Measurements from ENCODE around the gene ELF5. TPM values are rescaled to one million over a fixed set of nuclear protein-coding genes. Genes with fewer than 3 reads are reported as not detected.

ELF5 gene
- total RNA-seq, 1 experiment from 2014 or later = not detected

- Histone ChIP-seq H3K4me3 (ENCODE audit: insufficient read depth, low read depth, low read length) (no peak overlapping the region), H3K27me3 (ENCODE audit: control insufficient read depth, insufficient read depth, low read length) (no peaks in the 10 kb centered on the region), H3K36me3 (replicated peaks; ENCODE audit: control insufficient read depth, insufficient read depth, low read length) (no peaks in the 10 kb centered on the region; the same call in 1 of the 2 replicates)
- DNase-seq = peak; percentile 67
Measured at GRCh38 chr11:34492806-34493414, 20.7 kb downstream of the ELF5 start.

GRCh38 chr11:34490304-34490703, 23.3 kb downstream of the ELF5 start:
- H3K27me3 ChIP-seq (ENCODE audit: control insufficient read depth, insufficient read depth, low read length) = no peaks in the 10 kb centered on the region
- H3K4me3 ChIP-seq (ENCODE audit: insufficient read depth, low read depth, low read length) = no peak overlapping the region
- no peak for DNase-seq
- no peaks in the 10 kb centered on the region for H3K36me3 ChIP-seq (replicated peaks; ENCODE audit: control insufficient read depth, insufficient read depth, low read length)

- H3K27me3 ChIP-seq (ENCODE audit: control insufficient read depth, insufficient read depth, low read length) = no peaks in the 10 kb centered on the region
- H3K36me3 ChIP-seq (replicated peaks; ENCODE audit: control insufficient read depth, insufficient read depth, low read length) = no peaks in the 10 kb centered on the region
- H3K4me3 ChIP-seq (ENCODE audit: insufficient read depth, low read depth, low read length) = no peak overlapping the region
- no peak for DNase-seq
Measured at GRCh38 chr11:34488855-34489557, 24.6 kb downstream of the ELF5 start.

GRCh38 chr11:34487430-34487829, 26.2 kb downstream of the ELF5 start:
- no peaks in the 10 kb centered on the region for H3K27me3 ChIP-seq (ENCODE audit: control insufficient read depth, insufficient read depth, low read length)
- no peak for DNase-seq
- H3K36me3 ChIP-seq (replicated peaks; ENCODE audit: control insufficient read depth, insufficient read depth, low read length) = no peaks in the 10 kb centered on the region
- no peak overlapping the region for H3K4me3 ChIP-seq (ENCODE audit: insufficient read depth, low read depth, low read length)

- Histone ChIP-seq H3K27me3 (ENCODE audit: control insufficient read depth, insufficient read depth, low read length) (no peaks in the 10 kb centered on the region), H3K36me3 (replicated peaks; ENCODE audit: control insufficient read depth, insufficient read depth, low read length) (no peaks in the 10 kb centered on the region), H3K4me3 (ENCODE audit: insufficient read depth, low read depth, low read length) (no peak overlapping the region)
- DNase-seq = no peak
Measured at GRCh38 chr11:34483106-34483874, 30.3 kb downstream of the ELF5 start.

GRCh38 chr11:34481307-34481706, 32.3 kb downstream of the ELF5 start:
- no peaks in the 10 kb centered on the region for H3K36me3 ChIP-seq (replicated peaks; ENCODE audit: control insufficient read depth, insufficient read depth, low read length)
- H3K27me3 ChIP-seq (ENCODE audit: control insufficient read depth, insufficient read depth, low read length) = no peaks in the 10 kb centered on the region; the same call in 1 of the 2 replicates
- no peak overlapping the region for H3K4me3 ChIP-seq (ENCODE audit: insufficient read depth, low read depth, low read length)
- DNase-seq = no peak

GRCh38 chr11:34480314-34480713, 33.3 kb downstream of the ELF5 start:
- no peaks in the 10 kb centered on the region for H3K36me3 ChIP-seq (replicated peaks; ENCODE audit: control insufficient read depth, insufficient read depth, low read length)
- H3K27me3 ChIP-seq (ENCODE audit: control insufficient read depth, insufficient read depth, low read length) = no peaks in the 10 kb centered on the region; the same call in 1 of the 2 replicates
- H3K4me3 ChIP-seq (ENCODE audit: insufficient read depth, low read depth, low read length) = no peak overlapping the region
- DNase-seq = no peak

GRCh38 chr11:34478845-34479663, 34.5 kb downstream of the ELF5 start:
- Histone ChIP-seq H3K27me3 (ENCODE audit: control insufficient read depth, insufficient read depth, low read length) (no peaks in the 10 kb centered on the region; the same call in 1 of the 2 replicates), H3K4me3 (ENCODE audit: insufficient read depth, low read depth, low read length) (no peak overlapping the region), H3K36me3 (replicated peaks; ENCODE audit: control insufficient read depth, insufficient read depth, low read length) (no peaks in the 10 kb centered on the region)
- DNase-seq = no peak

GRCh38 chr11:34476849-34477248, 36.7 kb downstream of the ELF5 start:
- DNase-seq = no peak
- Histone ChIP-seq H3K27me3 (ENCODE audit: control insufficient read depth, insufficient read depth, low read length) (no peaks in the 10 kb centered on the region; the same call in 1 of the 2 replicates), H3K4me3 (ENCODE audit: insufficient read depth, low read depth, low read length) (no peak overlapping the region)

GRCh38 chr11:34475656-34476055, 37.9 kb downstream of the ELF5 start:
- H3K4me3 ChIP-seq (ENCODE audit: insufficient read depth, low read depth, low read length) = no peak overlapping the region
- no peaks in the 10 kb centered on the region; the same call in 1 of the 2 replicates for H3K27me3 ChIP-seq (ENCODE audit: control insufficient read depth, insufficient read depth, low read length)
- H3K36me3 ChIP-seq (replicated peaks; ENCODE audit: control insufficient read depth, insufficient read depth, low read length) = no peaks in the 10 kb centered on the region
- no peak for DNase-seq

More at GRCh38 chr11:34476849-34477248, 36.7 kb downstream of the ELF5 start:
- no peaks in the 10 kb centered on the region for H3K36me3 ChIP-seq (replicated peaks; ENCODE audit: control insufficient read depth, insufficient read depth, low read length)

- no peaks in the 10 kb centered on the region; the same call in 1 of the 2 replicates for H3K27me3 ChIP-seq (ENCODE audit: control insufficient read depth, insufficient read depth, low read length)
- no peaks in the 10 kb centered on the region for H3K36me3 ChIP-seq (replicated peaks; ENCODE audit: control insufficient read depth, insufficient read depth, low read length)
- no peak for DNase-seq
- H3K4me3 ChIP-seq (ENCODE audit: insufficient read depth, low read depth, low read length) = no peak overlapping the region
Measured at GRCh38 chr11:34473603-34474169, 39.9 kb downstream of the ELF5 start.

GRCh38 chr11:34468209-34468841, 45.3 kb downstream of the ELF5 start:
- peak; percentile 65 for DNase-seq
- Histone ChIP-seq H3K27me3 (ENCODE audit: control insufficient read depth, insufficient read depth, low read length) (no peaks in the 10 kb centered on the region), H3K36me3 (replicated peaks; ENCODE audit: control insufficient read depth, insufficient read depth, low read length) (no peaks in the 10 kb centered on the region), H3K4me3 (ENCODE audit: insufficient read depth, low read depth, low read length) (no peak overlapping the region)

- Histone ChIP-seq H3K4me3 (ENCODE audit: insufficient read depth, low read depth, low read length) (no peak overlapping the region), H3K27me3 (ENCODE audit: control insufficient read depth, insufficient read depth, low read length) (no peaks in the 10 kb centered on the region), H3K36me3 (replicated peaks; ENCODE audit: control insufficient read depth, insufficient read depth, low read length) (no peaks in the 10 kb centered on the region)
- DNase-seq = no peak
Measured at GRCh38 chr11:34466802-34467488, 46.6 kb downstream of the ELF5 start.

Measured in H7 (cell line).